Glomerular endothelial cell (primary cell): ENCODE measurements around the gene ADAMTSL5. TPM values are rescaled to one million over a fixed set of nuclear protein-coding genes. Genes with fewer than 3 reads are reported as not detected.
"Not testable (repeated sequence)": the region's sequence is repeated elsewhere in the genome, so short reads cannot be mapped to it uniquely, and the experiment has no call there.

Experiments
- DNase-seq: peaks from one replicate; pipeline ENCODE4 v3.0.0-alpha.2; 2011; ENCODE audit warnings: low read depth, low spot score; ENCODE audit errors: extremely low read depth
- total RNA-seq: library from RNA; depleted of rRNA; stranded (reverse); fragments of >200 nt; gene quantifications from 2 replicates; pipeline ENCODE4 v1.2.3, GENCODE V29; 2015

ADAMTSL5 gene
- total RNA-seq, 1 donor from 2014 or later, result 0.82 TPM

- DNase-seq, result no peak
Measured at GRCh38 chr19:1531587-1531986, 18.8 kb upstream of the ADAMTSL5 start.

GRCh38 chr19:1530856-1531255 lies 18.0 kb upstream of the ADAMTSL5 start:
- not testable (repeated sequence) for DNase-seq

GRCh38 chr19:1529430-1529816 lies 16.6 kb upstream of the ADAMTSL5 start:
- DNase-seq, result no peak

- no peak for DNase-seq
Measured at GRCh38 chr19:1528596-1529429, 16.0 kb upstream of the ADAMTSL5 start.

- DNase-seq, result no peak
Measured at GRCh38 chr19:1527650-1528309, 15.0 kb upstream of the ADAMTSL5 start.

- no peak for DNase-seq
Measured at GRCh38 chr19:1526979-1527649, 14.3 kb upstream of the ADAMTSL5 start.

- no peak for DNase-seq
Measured at GRCh38 chr19:1526066-1526778, 13.4 kb upstream of the ADAMTSL5 start.

GRCh38 chr19:1525343-1525742 lies 12.5 kb upstream of the ADAMTSL5 start:
- no peak for DNase-seq

- DNase-seq, result no peak
Measured at GRCh38 chr19:1524972-1525325, 12.1 kb upstream of the ADAMTSL5 start.

- no peak for DNase-seq
Measured at GRCh38 chr19:1524287-1524971, 11.6 kb upstream of the ADAMTSL5 start.

- no peak for DNase-seq
Measured at GRCh38 chr19:1523412-1524286, 10.8 kb upstream of the ADAMTSL5 start, which contains the start of gene PLK5. TSS of gene PLK5 (plus strand) at chr19:1524077. CDS start at chr19:1526997, 2,920 bp downstream.

GRCh38 chr19:1522838-1523237 lies 10.0 kb upstream of the ADAMTSL5 start:
- no peak for DNase-seq

GRCh38 chr19:1522061-1522460 lies 9.2 kb upstream of the ADAMTSL5 start:
- no peak for DNase-seq

- DNase-seq, result no peak
Measured at GRCh38 chr19:1521636-1522035, 8.8 kb upstream of the ADAMTSL5 start.

GRCh38 chr19:1520203-1520780 lies 7.5 kb upstream of the ADAMTSL5 start:
- no peak for DNase-seq

GRCh38 chr19:1519802-1520201 lies 7.0 kb upstream of the ADAMTSL5 start:
- DNase-seq, result not testable (repeated sequence)

- DNase-seq, result no peak
Measured at GRCh38 chr19:1518471-1518870, 5.7 kb upstream of the ADAMTSL5 start.

GRCh38 chr19:1516395-1516753 lies 3.6 kb upstream of the ADAMTSL5 start:
- DNase-seq, result no peak
